NCI-H2029 treated with DMSO at 0.1 percent for 48 hours (cell line): Measurements from ENCODE around the gene CEP170B.

Source experiments
- DNase-seq: peaks from one replicate; lab custom pipeline; 2025; lab: John Stamatoyannopoulos, UW

CEP170B gene

DNA sequence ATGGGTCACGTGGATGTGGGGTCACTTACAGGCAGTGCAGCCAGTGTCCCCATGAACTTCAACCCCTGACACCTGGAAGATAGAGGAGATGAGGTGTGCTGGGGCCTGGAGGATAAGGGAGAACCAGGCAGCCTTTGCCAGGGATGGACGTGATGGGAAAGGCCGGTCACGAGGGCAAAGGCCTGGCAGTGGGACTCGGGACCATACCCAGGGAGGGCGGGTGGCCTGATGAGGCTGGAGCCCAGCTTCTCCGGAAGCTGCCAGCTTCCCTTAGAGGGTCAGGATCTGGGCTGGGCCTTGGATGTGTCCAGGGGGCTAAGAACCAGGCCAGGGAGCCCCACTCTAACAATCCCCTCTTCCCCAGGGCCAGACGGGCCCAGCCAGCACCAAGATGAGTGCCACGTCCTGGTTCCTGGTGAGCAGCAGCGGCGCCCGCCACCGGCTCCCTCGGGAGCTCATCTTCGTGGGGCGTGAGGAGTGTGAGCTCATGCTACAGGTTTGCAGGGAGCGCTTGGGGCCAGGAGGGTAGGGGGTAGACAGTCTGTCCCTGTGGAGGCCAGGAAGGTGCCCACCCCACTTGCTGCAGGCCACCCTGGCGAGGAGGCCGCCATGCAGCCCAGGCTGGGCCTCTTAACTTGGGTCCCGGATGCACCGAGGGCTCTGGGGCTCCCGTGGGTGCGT, 3.1 kb downstream of the CEP170B start:
- DNase-seq, result no peak

- no peak for DNase-seq
Measured at GRCh38 chr14:104868811-104869572, 3.9 kb downstream of the CEP170B start.

- DNase-seq, result no peak
Measured at GRCh38 chr14:104869669-104870367, 4.8 kb downstream of the CEP170B start.

DNA sequence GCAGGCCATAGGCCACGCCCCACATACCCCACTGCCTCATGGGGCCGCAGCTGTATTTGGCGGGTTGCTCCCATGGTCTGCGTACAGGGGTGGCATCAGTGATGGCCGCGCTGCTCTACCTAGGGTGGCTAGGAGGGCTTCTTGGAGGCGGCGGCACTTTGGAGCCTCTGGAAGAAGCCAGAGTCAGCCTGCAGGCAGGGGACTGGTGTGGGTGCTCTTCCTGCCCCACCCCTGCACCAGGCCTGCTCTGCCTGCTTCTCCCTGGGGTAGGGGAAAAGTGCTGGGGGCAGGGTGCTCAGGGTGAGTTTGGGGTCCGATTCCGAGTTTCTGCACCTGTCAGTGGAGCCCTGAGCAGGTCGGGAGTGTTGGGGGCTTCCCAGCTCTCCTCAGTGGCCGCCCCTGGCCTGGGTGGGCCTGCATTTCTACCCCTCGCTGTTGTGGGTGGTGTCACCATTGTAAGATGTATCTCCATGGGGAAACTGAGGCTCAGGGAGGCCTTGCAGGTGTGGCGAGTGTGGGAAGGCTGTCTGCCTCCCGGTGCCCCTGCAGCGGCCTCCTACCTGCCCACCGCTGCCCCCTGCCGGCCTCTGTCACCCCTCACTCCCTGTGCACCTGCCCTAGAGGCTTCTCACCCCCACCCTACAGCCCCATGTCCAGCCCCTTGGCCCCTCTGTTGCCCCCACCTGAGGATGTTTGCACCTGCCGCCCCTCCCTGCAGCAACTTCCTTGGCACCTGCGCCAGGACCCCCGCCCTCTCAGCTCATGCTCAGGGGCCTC, 5.5 kb downstream of the CEP170B start:
- DNase-seq, result no peak

- DNase-seq, result no peak
Measured at GRCh38 chr14:104871145-104871655, 6.1 kb downstream of the CEP170B start.

DNA sequence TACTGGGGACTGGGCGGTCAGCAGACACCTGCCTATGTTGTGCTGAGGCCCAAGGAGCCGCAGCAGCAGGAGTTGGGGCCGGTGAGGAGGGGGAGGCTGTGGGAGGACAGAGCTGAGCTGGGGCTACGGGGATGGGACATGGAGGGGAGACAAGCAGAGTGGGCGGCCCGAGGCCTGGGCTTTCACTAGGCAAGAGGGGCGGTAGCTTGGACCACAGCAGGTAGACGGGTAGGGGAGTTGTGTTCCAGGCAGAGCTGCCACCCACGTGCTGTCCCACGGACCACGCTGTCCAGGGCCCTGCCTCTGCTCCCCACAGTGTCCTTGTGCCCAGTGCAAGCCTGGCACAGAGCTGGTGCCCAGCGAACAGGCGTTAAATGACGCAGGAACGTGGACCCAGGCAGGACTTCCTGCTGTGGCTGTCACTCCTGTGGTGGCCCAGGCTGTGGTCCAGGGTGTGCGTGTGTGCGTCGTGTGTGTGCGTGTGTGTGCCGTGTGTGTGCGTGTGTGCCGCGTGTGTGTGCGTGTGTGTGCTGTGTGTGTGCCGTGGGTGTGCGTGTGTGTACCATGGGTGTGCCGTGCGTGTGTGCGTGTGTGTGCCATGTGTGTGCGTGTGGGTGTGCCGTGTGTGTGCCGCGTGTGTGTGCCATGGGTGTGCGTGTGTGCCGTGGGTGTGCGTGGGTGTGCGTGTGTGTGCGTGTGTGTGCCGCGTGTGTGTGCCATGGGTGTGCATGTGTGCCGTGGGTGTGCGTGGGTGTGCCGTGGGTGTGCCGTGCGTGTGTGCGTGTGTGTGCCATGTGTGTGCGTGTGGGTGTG, 6.8 kb downstream of the CEP170B start:
- DNase-seq, result no peak

DNA sequence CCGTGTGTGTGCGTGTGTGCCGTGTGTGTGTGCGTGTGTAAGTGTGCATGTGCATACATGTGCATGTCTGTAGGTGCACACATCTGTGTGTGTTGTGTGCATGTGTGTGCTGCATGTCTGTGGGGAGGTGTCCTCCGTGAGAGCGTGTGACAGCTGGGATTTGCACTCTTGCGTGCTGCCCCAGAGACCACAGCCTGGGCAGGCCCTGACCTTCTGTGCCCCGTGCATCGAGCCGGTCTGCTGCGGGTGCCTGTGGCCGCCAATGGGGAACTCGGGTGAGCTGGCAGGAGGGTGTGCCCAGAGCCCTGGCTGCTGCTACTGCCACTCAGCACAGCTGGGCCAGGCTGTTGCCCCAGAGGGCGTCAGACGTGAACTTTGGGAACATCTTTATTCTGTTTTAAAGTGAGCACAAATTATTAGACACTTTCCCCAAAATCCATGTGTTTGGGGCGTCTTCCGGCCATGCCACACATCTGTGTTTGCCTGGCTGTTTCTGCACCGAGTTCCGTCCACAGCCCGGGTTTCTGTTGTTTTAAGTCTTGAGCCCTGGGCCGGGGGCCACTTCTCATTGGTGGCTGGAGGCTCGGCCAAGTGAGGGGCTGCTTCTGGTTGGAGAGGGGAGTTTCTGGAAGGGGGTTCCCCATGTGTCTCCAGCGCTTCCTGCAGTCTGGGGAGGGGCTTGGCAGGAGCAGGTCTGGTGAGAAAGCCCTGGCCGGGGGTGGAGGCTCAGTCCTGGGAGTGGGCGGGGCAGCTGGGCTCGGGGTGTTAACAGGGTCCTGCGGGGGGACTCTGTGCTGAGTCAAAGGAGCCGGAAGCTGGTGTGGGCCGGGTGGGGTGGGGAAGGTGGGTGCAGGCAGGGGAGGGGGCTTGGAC, 7.6 kb downstream of the CEP170B start:
- DNase-seq, result no peak

DNA sequence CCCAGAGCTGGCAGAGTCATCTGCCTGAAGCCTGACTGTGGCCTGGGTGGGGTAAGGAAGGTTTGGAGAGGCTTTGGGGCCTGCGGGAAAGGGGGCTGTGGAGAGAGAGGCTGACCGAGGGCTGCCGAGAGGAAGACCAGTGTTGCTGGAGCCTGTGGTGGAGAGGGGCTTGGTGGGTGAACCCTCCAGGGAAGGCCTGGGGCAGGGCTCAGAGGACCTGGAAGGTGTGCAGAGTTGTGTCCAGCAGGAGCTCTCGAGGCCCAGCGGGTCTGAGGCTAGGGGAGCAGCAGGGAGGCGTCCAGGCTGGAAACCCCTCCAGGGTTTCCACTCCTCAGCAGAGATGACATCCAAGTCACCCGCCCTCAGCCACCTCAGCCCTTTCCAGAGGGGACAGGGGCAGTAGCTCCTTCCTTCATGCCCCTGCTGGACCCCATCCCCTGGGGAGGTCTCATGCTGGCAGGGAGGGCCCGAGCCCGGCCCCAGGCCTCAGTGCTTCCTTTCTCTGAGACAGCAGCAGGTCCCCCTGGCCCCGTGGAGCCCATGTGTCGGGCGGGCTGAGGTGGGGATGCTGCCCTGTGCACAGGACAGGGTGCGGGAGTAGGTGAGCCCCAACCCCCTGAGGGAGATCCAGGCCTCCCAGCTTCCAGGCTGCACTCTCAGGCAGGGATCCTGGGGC, 8.4 kb downstream of the CEP170B start:
- no peak for DNase-seq

DNA sequence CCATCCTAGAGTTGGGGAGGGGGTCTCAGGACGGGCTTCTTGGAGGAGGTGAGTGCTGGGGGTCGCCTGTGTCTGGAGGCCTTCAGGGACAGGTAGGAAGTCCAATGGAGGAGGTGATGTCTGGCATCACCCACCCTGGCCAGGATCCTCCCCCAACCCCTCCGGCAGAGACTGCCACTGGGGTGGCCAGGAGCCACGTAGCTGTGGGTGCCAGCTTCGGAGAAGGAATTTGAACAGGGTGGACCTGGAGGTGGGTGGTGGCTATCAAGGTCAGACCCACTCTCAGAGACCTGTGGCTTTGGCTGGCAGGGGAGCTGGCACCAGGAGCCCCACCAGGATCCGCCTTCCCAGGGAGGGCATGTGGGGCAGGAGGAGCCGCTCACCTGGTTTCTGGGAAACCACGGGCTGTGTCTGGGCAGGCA, 9.1 kb downstream of the CEP170B start:
- no peak for DNase-seq

- no peak for DNase-seq
Measured at GRCh38 chr14:104874571-104875411, 9.7 kb downstream of the CEP170B start.

DNA sequence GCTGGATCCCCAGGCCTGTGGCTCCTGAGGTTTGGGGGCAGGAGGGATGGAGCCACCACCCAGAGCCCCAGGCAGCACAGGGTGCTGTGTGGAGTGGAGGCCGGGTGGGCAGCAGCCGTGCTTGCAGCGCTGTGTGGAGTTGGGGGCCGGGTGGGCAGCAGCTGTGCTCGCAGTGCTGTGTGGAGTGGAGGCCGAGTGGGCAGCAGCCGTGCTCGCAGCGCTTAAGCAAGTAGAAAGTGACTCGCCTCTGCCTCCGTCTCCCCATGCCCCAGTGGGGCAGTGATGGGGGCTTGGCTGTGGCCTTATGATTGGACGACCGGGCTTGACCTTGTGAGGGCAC, 10.3 kb downstream of the CEP170B start:
- DNase-seq, result no peak

DNA sequence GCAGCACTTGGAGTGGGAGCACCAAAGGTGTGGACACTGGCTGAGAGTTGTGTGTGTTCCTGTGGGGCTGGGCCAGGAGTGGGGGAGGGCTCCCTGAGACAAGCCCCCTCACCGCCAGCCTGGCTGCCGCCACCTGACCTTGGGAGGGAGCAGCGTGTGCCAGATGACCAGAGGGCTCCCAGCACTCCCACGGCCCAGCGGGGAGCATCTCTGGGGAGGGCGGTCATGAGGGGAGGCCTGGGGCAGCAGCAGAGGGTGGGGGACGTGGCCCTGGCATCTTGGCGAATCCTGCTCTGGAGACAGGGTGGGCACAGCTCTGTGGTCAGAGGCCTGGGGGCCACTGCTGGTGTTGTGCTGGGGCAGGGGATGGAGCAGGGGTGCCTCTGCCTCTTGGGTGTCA, 10.7 kb downstream of the CEP170B start:
- DNase-seq, result no peak

GRCh38 chr14:104876251-104876699, 11.2 kb downstream of the CEP170B start:
- DNase-seq, result no peak

DNA sequence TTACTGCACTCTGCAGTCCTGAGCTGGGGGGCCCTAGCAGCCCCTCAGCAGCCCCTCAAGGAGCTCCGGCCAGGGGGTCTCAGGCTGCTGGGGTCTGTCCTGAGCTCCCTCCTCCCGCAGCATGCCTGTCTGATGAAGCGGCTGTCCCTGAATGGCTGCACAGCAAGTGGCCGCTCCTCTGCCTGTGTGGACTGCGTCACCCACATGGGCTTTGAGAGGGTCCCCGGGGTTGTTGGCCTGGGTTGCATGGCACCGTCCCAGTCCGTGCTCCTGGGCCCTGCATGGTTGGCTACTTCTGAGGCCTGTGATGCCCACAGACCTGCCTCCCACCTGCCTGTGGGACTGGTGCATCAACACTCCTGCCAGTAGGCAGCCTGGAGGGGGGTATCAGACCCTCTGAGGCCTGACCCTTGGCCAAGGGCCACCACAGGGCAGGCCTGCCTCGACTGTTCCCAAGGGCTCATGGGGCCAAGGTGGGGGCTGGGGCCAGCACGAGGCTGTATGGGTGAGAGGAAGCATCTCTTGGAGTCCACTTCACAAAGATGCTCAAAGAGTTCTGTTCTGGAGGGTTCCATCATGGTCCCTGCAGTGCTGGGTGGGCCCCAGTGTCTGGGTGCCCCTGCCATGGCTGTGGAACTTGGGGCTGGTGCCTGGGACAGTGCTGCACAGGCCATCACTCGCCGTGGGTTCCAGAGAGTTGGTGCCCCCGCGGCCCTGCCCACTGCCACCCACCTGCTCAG, 12.2 kb downstream of the CEP170B start:
- DNase-seq, result no peak

GRCh38 chr14:104877806-104878550, 12.9 kb downstream of the CEP170B start:
- no peak for DNase-seq

GRCh38 chr14:104878582-104878981, 13.5 kb downstream of the CEP170B start:
- no peak for DNase-seq
